CD14-positive monocyte (primary cell): ENCODE measurements around the gene RBKS. TPM values are rescaled to one million over a fixed set of nuclear protein-coding genes. Genes with fewer than 3 reads are reported as not detected.
"Not testable (repeated sequence)": the region's sequence is repeated elsewhere in the genome, so short reads cannot be mapped to it uniquely, and the experiment has no call there.

Experiments
- DNase-seq, 3 donors: peaks; one replicate each; pipeline ENCODE4 v3.0.0-alpha.2; 2011 to 2022
- H2AFZ ChIP-seq: 2 replicates; pipeline ENCODE4 v1.6.0; 2012; ENCODE audit warnings: mild to moderate bottlenecking, low read depth, low read length, inconsistent platforms; ENCODE audit not compliant: insufficient read depth, poor library complexity, severe bottlenecking
- H3K27ac ChIP-seq, 2 donors: 1 replicate in 1 of 2; 2 replicates in 1 of 2; pipeline ENCODE4 v1.5.1; 2012 to 2013; ENCODE audit warnings: low read length in 2 of 2, control low read depth in 1 of 2, inconsistent platforms in 1 of 2, low read depth in 1 of 2, mild to moderate bottlenecking in 1 of 2
- H3K27me3 ChIP-seq, 2 donors: one replicate each; pipeline versions ENCODE4 v1.6.0 to v1.6.1; 2011 to 2013; ENCODE audit warnings: low read length in 2 of 2; ENCODE audit not compliant: control insufficient read depth in 2 of 2, insufficient read depth in 2 of 2
- H3K36me3 ChIP-seq, 2 donors: replicated peaks in 1 of 2; 1 replicate in 1 of 2; 2 replicates in 1 of 2; pipeline versions ENCODE4 v1.5.1 to v1.6.1; 2012 to 2013; ENCODE audit warnings: low read length in 2 of 2, control low read depth in 1 of 2, inconsistent platforms in 1 of 2, mild to moderate bottlenecking in 1 of 2; ENCODE audit not compliant: insufficient read depth in 2 of 2, control insufficient read depth in 1 of 2
- H3K4me1 ChIP-seq, 2 donors: 1 replicate in 1 of 2; 2 replicates in 1 of 2; pipeline versions ENCODE4 v1.5.1 to v1.6.1; 2012 to 2013; ENCODE audit warnings: low read length in 2 of 2, control low read depth in 1 of 2, inconsistent platforms in 1 of 2, mild to moderate bottlenecking in 1 of 2, moderate library complexity in 1 of 2; ENCODE audit not compliant: insufficient read depth in 2 of 2, control insufficient read depth in 1 of 2
- H3K4me2 ChIP-seq: replicated peaks from 2 replicates; pipeline ENCODE3; 2012; ENCODE audit warnings: low read length, moderate library complexity, mild to moderate bottlenecking; ENCODE audit not compliant: poor library complexity, severe bottlenecking; ENCODE audit errors: extremely low read depth
- H3K4me3 ChIP-seq, 3 experiments: fragments of 200-600 bp in 1 of 3; sonication (generic) in 1 of 3; replicated peaks in 1 of 3; 1 replicate in 2 of 3; 2 replicates in 1 of 3; pipeline ENCODE4 v1.5.1; 2011 to 2013; ENCODE audit warnings: low read length in 3 of 3, mild to moderate bottlenecking in 3 of 3, control low read depth in 2 of 3, low read depth in 2 of 3, inconsistent platforms in 1 of 3, moderate library complexity in 1 of 3
- H3K79me2 ChIP-seq: 2 replicates; pipeline ENCODE4 v1.6.0; 2012; ENCODE audit warnings: mild to moderate bottlenecking, control low read depth, inconsistent platforms, low read length, moderate library complexity; ENCODE audit not compliant: insufficient read depth
- H3K9ac ChIP-seq: 2 replicates; pipeline ENCODE4 v1.6.0; 2017; ENCODE audit warnings: low read length, mild to moderate bottlenecking; ENCODE audit not compliant: insufficient read depth, poor library complexity, severe bottlenecking
- H3K9me3 ChIP-seq, 2 donors: replicated peaks in 1 of 2; 1 replicate in 1 of 2; 2 replicates in 1 of 2; pipeline versions ENCODE4 v1.5.1 to v1.6.1; 2012 to 2013; ENCODE audit warnings: low read length in 2 of 2, control low read depth in 1 of 2; ENCODE audit not compliant: control insufficient read depth in 1 of 2, insufficient read depth in 1 of 2
- H4K20me1 ChIP-seq: 2 replicates; pipeline ENCODE4 v1.6.0; 2012; ENCODE audit warnings: mild to moderate bottlenecking, low read length, control low read depth, moderate library complexity; ENCODE audit not compliant: insufficient read depth
- H3K27ac Mint-ChIP-seq, 7 donors: one replicate each; pipeline ENCODE4 v1.8.0; 2020; ENCODE audit warnings: mild to moderate bottlenecking in 7 of 7, mixed read lengths in 7 of 7, moderate library complexity in 6 of 7, inconsistent platforms in 2 of 7
- H3K27me3 Mint-ChIP-seq, 3 donors: one replicate each; pipeline ENCODE4 v1.8.0; 2021 to 2022; ENCODE audit warnings: low read depth in 3 of 3, mild to moderate bottlenecking in 3 of 3, mixed read lengths in 3 of 3, moderate library complexity in 3 of 3, inconsistent platforms in 1 of 3
- H3K36me3 Mint-ChIP-seq, 2 donors: one replicate each; pipeline ENCODE4 v1.8.0; 2020; ENCODE audit warnings: mixed read lengths in 2 of 2, inconsistent platforms in 1 of 2, mild to moderate bottlenecking in 1 of 2
- H3K4me1 Mint-ChIP-seq: one replicate; pipeline ENCODE4 v1.8.0; 2020; ENCODE audit warnings: mild to moderate bottlenecking, mixed read lengths
- H3K4me3 Mint-ChIP-seq, 2 donors: one replicate each; pipeline ENCODE4 v1.8.0; 2020; ENCODE audit warnings: mild to moderate bottlenecking in 2 of 2, mixed read lengths in 2 of 2, moderate library complexity in 1 of 2
- H3K9me3 Mint-ChIP-seq, 7 donors: one replicate each; pipeline ENCODE4 v1.8.0; 2020 to 2022; ENCODE audit warnings: mixed read lengths in 7 of 7, mild to moderate bottlenecking in 6 of 7, moderate library complexity in 6 of 7, inconsistent platforms in 2 of 7
- CTCF ChIP-seq: fragments of 200-600 bp; IDR thresholded peaks from one replicate; pipeline ENCODE4 v1.8.0; 2022; ENCODE audit warnings: antibody characterized with exemption, mild to moderate bottlenecking
- WGBS: methylation state at CpG from one replicate; pipeline ENCODE4 v1.1.5; 2013; ENCODE audit warnings: missing lambda C conversion rate; ENCODE audit not compliant: insufficient coverage; 5-methylcytosine and 5-hydroxymethylcytosine counted together
- intact Hi-C, 2 donors: fragments of 100-400 bp; cut with micrococcal nuclease; formaldehyde crosslinking; loops; one replicate each; pipeline versions ENCODE4 v1.15.0 to v1.15.1; 2023
- polyA plus RNA-seq, 3 donors: library from polyadenylated mRNA; depleted of rRNA in 1 of 3; unstranded in 2 of 3; stranded (reverse) in 1 of 3; fragments of 300-500 nt in 2 of 3; fragments of >200 nt in 1 of 3; fragmentation: Illumina TruSeq in 2 of 3; gene quantifications; 1 replicate in 2 of 3; 2 replicates in 1 of 3; pipeline ENCODE4 v1.2.3, GENCODE V29; 2012 to 2021

The RBKS gene
- polyA plus RNA-seq, 3 donors: 3.9 to 39.1 (median 4.3) TPM

DNA sequence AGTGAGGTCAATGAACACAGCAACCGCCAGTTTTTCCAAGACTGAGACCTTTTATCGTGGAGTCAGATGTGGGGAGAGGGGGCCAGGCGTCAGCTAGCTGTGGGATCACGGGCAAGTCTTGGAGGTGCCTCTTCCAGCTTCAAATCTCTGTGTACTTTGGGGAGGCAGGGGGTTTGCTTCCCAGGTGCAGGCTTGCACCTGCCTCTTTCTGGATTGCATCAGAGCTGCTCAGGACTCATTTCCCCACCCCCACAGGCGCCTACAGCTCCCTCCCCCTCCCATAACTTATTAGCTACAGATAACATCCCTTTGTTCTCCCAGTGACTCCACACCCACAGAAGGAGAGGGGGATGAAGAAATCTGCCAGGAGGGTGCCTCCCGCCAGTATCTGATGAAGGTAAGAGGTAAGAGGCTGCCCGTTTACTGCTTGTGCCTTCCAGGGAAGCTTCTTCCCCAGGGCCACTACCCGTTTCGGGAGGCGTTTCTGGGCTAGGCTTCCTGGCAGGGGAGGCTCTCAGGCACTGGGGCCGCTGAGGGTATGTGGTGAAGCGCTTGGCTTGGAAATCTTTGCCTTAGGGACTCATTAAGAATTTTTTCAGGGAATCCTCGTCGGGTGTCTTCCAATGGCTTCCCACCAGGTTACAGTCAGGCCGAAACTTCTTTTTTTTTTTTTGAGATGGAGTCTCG, 137.5 kb downstream of the RBKS start:
- peaks cover 0 to 10% of the 10 kb centered on the region in 2 donors for H3K36me3 ChIP-seq
- DNase-seq: no peak
- no peak for TF ChIP-seq CTCF
- Mint-ChIP-seq H3K27ac (no peak overlapping the region), H3K27me3 (no peaks in the 10 kb centered on the region), H3K9me3 (peaks cover 11 to 24% (median 20%) of the 10 kb centered on the region in 7 donors), H3K4me3 (no peak overlapping the region), H3K36me3 (peaks cover 4% of the 10 kb centered on the region in 2 donors), H3K4me1 (peaks cover 38% of the 10 kb centered on the region)
- intact Hi-C loops: loop anchor here (10.0 kb wide), 3 partner anchors 642 to 702 kb away; partner anchors contain the start of gene FOSL2 (in 1 of the 2)
- H3K4me1 ChIP-seq: peaks cover 37 to 40% of the 10 kb centered on the region in 2 donors
- peaks cover 14% of the 10 kb centered on the region for H3K79me2 ChIP-seq
- no peak overlapping the region for H2AFZ ChIP-seq
- no peak overlapping the region for H3K4me3 ChIP-seq
- H4K20me1 ChIP-seq: no peaks in the 10 kb centered on the region
- H3K27ac ChIP-seq: no peak overlapping the region
- WGBS: 84% methylated on average over 10 of the region's 16 CpGs
- no peak overlapping the region for H3K4me2 ChIP-seq
- peaks cover 10 to 15% of the 10 kb centered on the region in 2 donors for H3K9me3 ChIP-seq
- H3K27me3 ChIP-seq: no peaks in the 10 kb centered on the region
- H3K9ac ChIP-seq: no peak overlapping the region

DNA sequence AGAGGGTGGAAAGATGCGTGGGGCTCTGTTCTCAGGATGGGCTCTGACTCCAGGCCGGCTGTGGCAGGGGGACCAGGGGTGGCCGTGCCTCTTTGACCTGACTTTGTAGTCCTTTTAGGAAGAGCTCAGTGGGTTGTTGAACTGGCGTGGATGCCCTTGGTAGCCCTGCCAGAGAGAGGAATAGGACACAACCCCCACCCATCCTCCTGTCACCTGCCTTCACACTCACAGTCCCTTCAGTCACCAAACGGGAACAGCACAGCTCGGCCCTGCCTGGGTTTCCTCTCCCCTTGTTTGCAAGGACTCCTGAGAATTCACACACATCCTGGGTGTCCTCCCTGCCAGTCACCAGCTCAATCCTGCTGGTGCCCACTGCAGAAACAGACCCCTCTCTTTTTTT, 138.8 kb downstream of the RBKS start:
- no peaks in the 10 kb centered on the region for H3K27me3 Mint-ChIP-seq
- 89% methylated on average over 3 of the region's 6 CpGs for WGBS
- no peak overlapping the region for H3K4me3 Mint-ChIP-seq
- no peak overlapping the region for H3K9ac ChIP-seq
- no peak for TF ChIP-seq CTCF
- H3K79me2 ChIP-seq: peaks cover 14% of the 10 kb centered on the region
- no peak for DNase-seq
- H3K4me1 Mint-ChIP-seq: peaks cover 25% of the 10 kb centered on the region
- no peaks in the 10 kb centered on the region for H3K27me3 ChIP-seq
- H3K4me1 ChIP-seq: peaks cover 24 to 27% of the 10 kb centered on the region in 2 donors
- H4K20me1 ChIP-seq: no peaks in the 10 kb centered on the region
- no peak overlapping the region for H3K27ac ChIP-seq
- no peak overlapping the region for H3K4me2 ChIP-seq
- peaks cover 4% of the 10 kb centered on the region in 2 donors for H3K36me3 Mint-ChIP-seq
- H3K9me3 Mint-ChIP-seq: peaks cover 11 to 24% (median 20%) of the 10 kb centered on the region in 7 donors
- H2AFZ ChIP-seq: no peak overlapping the region
- no peak overlapping the region for H3K27ac Mint-ChIP-seq
- peaks cover 0 to 10% of the 10 kb centered on the region in 2 donors for H3K36me3 ChIP-seq
- no peak overlapping the region for H3K4me3 ChIP-seq
- intact Hi-C loops: loop anchor here (10.0 kb wide), 3 partner anchors 643 to 703 kb away; partner anchors contain the start of gene FOSL2 (in 1 of the 2)
- peaks cover 10 to 15% of the 10 kb centered on the region in 2 donors for H3K9me3 ChIP-seq

GRCh38 chr2:27748803-27749554, 141.2 kb downstream of the RBKS start:
- peaks cover 14 to 27% (median 21%) of the 10 kb centered on the region in 7 donors for H3K9me3 Mint-ChIP-seq
- H3K4me1 Mint-ChIP-seq, H3K36me3 Mint-ChIP-seq, intact Hi-C loops, H2AFZ ChIP-seq, H4K20me1 ChIP-seq, H3K79me2 ChIP-seq, H3K27ac ChIP-seq, DNase-seq, H3K4me1 ChIP-seq, H3K4me3 ChIP-seq, H3K27me3 ChIP-seq, H3K27me3 Mint-ChIP-seq, H3K9ac ChIP-seq, H3K4me2 ChIP-seq, H3K4me3 Mint-ChIP-seq: not testable (repeated sequence)
- H3K9me3 ChIP-seq: peaks cover 10 to 15% of the 10 kb centered on the region in 2 donors
- 100% methylated on average over 2 of the region's 2 CpGs for WGBS
- peaks cover 0 to 10% of the 10 kb centered on the region in 2 donors for H3K36me3 ChIP-seq
- peak overlapping the region in 1 of 7 donors; percentile 10 for H3K27ac Mint-ChIP-seq
